HK-2 (cell line): ENCODE data around the gene ATP6V1F.
A peak's percentile ranks its signal among the peaks of the same experiment; 100 is the strongest.

Experiments
- DNase-seq: peaks from one replicate; pipeline ENCODE4 v3.0.0-alpha.2; 2018; ENCODE audit not compliant: unreplicated experiment

The ATP6V1F gene, protein sequence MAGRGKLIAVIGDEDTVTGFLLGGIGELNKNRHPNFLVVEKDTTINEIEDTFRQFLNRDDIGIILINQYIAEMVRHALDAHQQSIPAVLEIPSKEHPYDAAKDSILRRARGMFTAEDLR

DNA sequence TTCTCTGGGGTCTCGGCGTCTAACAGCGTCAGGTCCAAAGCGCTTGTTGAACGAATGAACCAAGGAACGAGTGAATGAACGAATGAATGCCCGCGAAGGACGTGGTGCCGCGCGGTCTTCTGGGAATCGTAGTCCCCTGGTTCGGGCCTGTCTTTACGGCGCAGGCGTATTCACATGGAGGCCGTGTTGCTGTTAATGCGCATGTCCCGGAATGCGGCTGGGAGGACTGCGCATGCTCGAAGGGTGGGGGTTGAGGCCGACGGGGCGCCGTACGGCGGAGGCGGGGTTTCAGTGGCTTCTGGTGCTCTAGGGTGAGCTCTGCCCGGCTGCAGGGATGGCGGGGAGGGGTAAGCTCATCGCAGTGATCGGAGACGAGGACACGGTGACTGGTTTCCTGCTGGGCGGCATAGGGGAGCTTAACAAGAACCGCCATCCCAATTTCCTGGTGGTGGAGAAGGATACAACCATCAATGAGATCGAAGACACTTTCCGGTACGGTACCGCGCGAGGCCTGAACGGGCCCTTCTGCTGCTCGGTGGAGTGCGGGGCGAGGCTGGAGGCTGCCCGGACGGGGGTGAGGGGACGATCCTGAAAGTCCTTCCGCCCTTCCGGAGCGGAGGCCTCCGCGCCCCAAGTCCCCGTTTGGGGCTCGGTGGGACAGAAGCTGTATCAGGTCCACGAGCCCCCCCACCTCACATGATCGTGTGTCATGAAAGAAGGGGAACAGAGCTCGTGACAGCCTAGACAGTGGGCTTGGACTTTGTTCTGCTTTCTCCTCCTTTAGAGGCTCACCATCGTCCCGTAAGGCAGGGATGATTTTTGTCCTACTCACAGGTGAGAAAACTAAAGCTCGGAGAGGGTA, at the start of gene ATP6V1F:
ATP6V1F (plus strand) TSS at position 286 of the 862 bp plus-strand sequence; CDS start at position 335, 49 bp downstream.
- DNase-seq, result peak; percentile 100

DNA sequence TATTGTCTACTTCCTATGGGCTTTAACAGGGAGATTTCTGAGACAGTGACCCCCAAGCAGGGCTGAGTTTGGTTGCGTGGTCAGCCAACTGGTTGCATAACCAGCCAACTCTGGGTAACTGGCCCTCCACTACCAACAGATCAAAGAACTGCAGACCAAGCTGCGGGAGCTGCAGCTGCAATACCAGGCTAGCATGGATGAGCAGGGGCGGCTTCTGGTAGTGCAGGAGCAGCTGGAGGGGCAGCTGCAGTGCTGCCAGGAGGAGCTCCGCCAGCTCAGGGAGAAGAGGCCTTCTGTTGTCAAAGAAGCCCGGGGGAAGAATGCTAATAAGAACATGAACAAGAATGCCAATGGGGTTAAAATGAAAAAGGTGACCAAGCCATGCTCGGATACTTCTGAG, 48.2 kb upstream of the ATP6V1F start:
- no peak for DNase-seq

- no peak for DNase-seq
Observed at GRCh38 chr7:128815289-128815942, 47.2 kb upstream of the ATP6V1F start.

- no peak for DNase-seq
Observed at GRCh38 chr7:128818694-128819093, 44.0 kb upstream of the ATP6V1F start.

DNA sequence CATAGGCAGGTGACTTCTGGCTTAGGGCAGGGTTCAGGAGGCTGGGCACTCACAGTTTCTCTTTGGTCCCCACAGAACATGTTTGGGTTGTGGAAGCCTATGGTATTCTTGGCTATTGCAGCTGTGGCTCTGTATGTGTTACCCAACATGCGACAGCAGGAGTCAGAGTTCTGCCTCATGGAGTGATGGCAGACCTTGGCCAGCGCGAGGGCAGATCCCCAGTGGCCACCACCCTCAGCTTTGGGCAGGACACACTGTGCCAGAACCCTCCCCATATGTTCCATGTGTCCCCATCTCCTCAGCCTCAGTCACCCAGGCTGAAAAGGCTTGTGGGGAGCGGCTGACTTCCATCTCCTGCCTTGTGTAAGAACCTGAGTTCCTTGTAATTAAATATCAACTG, 40.9 kb upstream of the ATP6V1F start:
- DNase-seq, result no peak

DNA sequence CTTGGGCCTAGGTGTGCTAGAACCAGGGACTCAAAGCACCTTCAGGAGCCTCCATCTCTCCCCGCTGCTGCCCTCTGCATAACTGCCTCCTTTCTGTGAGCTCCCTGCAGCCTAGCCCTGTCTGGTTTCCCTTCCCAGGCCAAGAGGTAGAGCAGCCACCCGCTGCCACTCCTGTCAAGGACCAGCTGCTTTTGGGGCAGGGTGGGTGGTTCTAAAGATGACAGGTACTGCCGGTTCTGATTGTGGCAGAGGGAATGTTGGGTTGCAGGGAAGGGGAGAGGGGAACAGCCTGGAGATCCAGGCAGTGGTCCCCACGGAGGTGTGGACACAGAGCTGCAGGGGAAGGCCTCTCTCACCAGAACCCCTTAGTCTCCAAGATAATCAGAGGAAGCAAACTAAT, 36.1 kb upstream of the ATP6V1F start:
- DNase-seq, result no peak

GRCh38 chr7:128826916-128827247, 35.8 kb upstream of the ATP6V1F start:
- no peak for DNase-seq

DNA sequence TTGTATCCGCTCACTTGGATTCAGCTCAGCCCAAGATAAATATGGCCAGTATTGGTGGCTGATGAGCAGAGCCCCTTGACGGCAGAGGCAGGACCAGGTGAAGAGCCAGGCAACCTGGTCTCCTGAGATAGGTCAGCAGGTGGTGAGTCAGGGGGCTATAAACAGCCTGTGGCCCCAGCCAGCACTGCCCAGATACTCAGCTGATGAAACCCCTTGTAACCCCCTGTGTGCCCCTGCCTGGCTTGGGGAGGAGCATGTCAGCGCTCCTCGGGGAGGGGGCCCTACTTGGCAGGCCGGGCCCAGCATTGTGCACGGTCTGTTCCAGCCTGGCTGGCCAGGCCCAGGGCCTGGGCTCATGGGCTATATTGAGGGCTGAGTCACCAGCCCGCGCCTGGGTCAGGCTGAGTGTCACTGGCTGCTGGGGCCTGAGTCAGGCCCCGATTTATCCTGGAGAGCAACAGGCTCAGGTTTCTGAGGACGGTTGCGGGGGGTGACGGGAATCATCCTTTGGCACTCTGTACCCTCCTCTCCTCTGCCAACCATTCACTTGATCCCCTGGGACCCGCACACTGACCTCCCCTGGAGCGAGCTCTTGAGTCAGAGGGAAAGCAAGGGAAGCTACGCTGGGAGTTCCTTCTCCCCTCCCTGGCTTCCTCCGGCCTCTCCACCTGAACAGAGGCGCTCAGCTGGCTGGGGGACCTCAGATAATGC, 35.3 kb upstream of the ATP6V1F start:
- peak; percentile 89 for DNase-seq

GRCh38 chr7:128827971-128828711, 34.5 kb upstream of the ATP6V1F start:
- peak; percentile 68 for DNase-seq

- DNase-seq, result peak; percentile 79
Observed at GRCh38 chr7:128829391-128830166, 33.1 kb upstream of the ATP6V1F start.

DNA sequence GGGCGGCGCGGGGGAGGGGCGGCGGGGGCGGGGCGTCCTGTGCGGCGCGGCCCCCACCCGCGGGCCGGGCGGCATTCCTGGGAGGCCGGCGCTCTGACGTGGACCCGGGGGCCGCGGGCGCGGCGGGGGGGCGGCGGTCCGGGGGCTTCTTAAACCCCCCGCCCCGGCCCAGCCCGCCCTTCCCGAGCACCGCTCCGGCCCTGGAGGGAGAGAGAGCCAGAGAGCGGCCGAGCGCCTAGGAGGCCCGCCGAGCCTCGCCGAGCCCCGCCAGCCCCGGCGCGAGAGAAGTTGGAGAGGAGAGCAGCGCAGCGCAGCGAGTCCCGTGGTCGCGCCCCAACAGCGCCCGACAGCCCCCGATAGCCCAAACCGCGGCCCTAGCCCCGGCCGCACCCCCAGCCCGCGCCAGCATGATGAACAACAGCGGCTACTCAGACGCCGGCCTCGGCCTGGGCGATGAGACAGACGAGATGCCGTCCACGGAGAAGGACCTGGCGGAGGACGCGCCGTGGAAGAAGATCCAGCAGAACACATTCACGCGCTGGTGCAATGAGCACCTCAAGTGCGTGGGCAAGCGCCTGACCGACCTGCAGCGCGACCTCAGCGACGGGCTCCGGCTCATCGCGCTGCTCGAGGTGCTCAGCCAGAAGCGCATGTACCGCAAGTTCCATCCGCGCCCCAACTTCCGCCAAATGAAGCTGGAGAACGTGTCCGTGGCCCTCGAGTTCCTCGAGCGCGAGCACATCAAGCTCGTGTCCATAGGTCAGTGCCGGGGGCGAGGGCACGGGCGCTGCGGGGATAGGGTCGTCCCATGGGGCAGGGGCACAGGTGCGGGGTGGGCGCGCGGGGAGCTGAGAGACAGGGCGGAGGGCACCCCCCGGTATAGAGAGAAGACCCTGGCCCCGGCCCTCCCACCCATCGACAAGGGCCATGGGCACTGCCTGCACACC, 32.2 kb upstream of the ATP6V1F start, which contains the start of gene FLNC:
FLNC (plus strand) TSS at position 176 of the 947 bp plus-strand sequence; CDS start at position 408, 232 bp downstream.
- DNase-seq, result peak; percentile 69

- DNase-seq, result peak; percentile 73
Observed at GRCh38 chr7:128831178-128831993, 31.3 kb upstream of the ATP6V1F start.

GRCh38 chr7:128831994-128832879, 30.4 kb upstream of the ATP6V1F start:
- no peak for DNase-seq

DNA sequence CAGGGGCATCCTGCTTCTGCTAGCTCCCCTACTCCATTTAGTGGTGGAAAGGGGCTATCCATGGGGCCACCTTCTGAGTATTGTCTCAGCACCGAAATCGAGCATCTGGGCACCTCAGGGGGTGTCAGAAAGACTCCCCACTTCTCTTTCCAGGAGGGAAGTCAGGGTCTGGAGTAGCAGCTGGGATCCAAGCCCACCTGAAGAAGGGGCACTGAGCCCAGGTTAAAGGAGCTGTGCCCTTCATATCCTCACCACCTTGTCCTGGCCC, 29.8 kb upstream of the ATP6V1F start:
- DNase-seq, result no peak

DNA sequence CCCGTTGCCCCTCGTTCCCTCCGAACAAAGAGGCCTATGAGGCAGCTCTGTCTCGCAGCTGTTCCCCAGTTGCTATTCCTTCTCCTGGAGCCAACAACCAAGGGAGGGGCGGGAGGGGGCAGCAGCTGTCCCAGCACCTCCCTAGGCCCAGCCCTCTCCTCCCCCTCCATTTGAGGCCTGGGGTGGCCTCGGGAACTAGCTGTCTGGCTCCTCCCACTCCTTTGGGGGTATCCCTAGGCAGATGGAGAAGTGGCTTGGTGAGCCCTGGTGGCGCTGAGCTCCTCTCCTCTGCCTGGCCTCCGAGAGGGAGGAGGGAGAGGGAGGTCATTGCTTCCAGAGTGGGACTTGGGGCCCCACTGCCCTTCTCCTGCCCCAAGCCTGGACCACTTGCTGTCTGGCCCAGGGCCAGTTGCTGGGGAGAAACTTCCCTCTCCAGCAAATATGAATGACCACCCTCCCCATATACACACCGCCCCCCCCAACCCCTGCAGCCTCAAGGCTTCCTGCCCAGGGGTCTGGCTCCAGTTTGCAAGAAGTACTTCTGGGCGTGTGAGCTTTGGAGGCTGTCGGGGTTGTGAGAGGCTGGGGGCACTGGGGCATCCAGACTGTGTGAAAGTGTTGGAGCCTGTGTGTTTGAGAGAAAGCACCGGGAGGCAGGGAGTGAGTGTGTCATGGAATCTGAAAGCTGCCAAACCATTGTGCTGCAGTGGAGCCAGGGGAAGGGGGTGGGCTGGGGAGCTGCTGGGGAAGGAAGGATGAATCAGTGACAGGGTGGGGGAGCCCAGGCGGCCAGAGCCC, 29.3 kb upstream of the ATP6V1F start:
- no peak for DNase-seq

DNA sequence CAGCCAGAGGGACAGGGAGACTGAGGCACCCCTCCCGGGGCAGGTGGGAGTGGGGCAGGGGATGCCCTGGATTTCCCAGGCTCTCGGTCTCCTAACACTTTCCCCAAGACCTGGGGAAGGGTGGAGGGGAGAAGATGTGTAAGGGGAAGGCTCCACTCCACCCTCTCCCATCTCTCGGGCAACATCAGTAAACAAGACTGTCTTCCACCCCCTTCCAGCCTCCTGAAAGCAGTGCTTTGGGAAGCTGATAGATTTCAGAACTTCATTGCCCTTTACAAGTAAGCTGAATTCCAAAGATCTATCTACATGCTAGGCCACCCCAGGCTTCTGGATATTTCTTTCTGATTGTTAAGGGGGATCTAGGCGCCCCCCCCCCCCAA, 28.7 kb upstream of the ATP6V1F start:
- DNase-seq, result no peak

- no peak for DNase-seq
Observed at GRCh38 chr7:128835231-128835751, 27.4 kb upstream of the ATP6V1F start.
